Measurements from ENCODE around the gene MARCHF9.

The MARCHF9 gene

DNA sequence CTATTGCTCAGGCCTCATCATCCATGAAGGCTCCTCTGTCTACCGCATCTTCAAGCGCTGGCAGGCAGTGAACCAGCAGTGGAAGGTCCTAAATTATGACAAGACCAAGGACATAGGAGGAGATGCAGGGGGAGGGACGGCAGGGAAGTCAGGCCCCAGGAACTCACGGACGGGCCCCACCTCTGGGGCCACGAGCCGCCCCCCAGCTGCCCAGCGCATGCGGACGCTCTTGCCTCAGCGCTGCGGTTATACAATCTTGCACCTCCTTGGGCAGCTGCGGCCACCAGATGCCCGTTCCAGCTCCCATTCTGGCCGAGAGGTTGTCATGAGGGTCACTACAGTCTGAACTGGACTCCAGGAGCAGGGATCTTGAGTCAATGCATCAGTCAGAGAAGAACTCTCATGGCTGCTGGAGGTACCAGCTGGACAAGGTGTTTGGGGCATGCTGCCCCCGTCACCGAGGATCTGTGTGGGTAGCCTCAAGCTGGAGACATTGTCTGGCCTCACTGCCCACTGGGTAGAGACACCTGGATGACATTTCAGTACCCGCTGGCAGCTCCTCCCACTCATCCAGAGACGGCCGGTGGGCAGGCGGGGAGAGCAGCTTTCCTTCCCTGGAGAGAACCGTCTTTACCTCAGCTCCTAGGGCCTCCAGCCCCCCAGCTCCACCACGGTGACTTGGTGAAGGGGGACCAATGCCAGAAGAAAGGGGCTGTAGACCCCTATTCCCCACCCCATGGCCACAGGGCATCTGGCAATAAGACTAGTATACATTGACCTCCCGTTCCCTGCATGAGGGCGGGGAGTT, 3.9 kb downstream of the MARCHF9 start:
- Histone ChIP-seq H3K9me3 (ENCODE audit: control insufficient read depth, low read length) (no peaks in the 10 kb centered on the region), H3K36me3 (ENCODE audit: control insufficient read depth, insufficient read depth, low read length) (no peaks in the 10 kb centered on the region), H3K4me1 (ENCODE audit: control insufficient read depth, insufficient read depth, low read length, poor library complexity, severe bottlenecking) (peaks cover 8% of the 10 kb centered on the region), H3K4me3 (ENCODE audit: extremely low read depth, insufficient read depth, low read length, poor library complexity, severe bottlenecking) (no peak overlapping the region), H3K27ac (ENCODE audit: low read depth, low read length, severe bottlenecking) (no peak overlapping the region)
- WGBS, 2 experiments (ENCODE audit: insufficient coverage in 2 of 2), result 86 to 91% methylated on average over 17 to 19 of the region's 25 CpGs

DNA sequence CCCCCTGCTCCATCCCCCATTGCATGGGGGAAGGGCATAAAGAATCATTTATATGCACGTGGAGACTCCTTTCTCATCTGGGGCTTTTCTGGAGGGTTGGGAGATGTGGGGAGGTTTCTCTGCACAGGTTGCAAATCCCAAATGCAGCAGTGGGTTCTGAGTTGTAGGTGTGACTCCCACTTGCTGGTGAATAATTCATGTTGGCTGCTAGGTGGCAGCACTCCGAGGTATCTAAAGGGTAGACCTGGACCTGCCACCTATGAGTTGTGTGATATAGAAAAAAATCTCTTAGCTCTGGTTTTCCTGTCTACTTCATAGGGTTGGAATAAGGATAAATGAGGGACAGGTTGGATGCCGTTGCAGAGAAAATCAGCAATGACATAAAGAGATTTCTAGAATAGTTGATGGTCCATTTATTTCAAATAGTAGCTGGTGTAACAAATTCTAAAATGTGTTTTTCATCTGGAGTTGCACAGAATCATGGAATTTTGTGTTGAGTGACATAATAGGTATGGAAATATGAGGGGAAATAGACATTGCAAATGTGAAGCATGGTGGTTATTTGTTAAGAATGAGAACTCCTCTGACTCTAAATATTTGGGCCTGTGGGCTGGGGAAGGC, 4.6 kb downstream of the MARCHF9 start:
- Histone ChIP-seq H3K36me3 (ENCODE audit: control insufficient read depth, insufficient read depth, low read length) (no peaks in the 10 kb centered on the region), H3K9me3 (ENCODE audit: control insufficient read depth, low read length) (no peaks in the 10 kb centered on the region), H3K4me1 (ENCODE audit: control insufficient read depth, insufficient read depth, low read length, poor library complexity, severe bottlenecking) (peaks cover 3% of the 10 kb centered on the region), H3K4me3 (ENCODE audit: extremely low read depth, insufficient read depth, low read length, poor library complexity, severe bottlenecking) (no peak overlapping the region), H3K27ac (ENCODE audit: low read depth, low read length, severe bottlenecking) (no peak overlapping the region)
- 31 to 36% methylated on average over 2 to 3 of the region's 3 CpGs for WGBS, 2 experiments (ENCODE audit: insufficient coverage in 2 of 2)

DNA sequence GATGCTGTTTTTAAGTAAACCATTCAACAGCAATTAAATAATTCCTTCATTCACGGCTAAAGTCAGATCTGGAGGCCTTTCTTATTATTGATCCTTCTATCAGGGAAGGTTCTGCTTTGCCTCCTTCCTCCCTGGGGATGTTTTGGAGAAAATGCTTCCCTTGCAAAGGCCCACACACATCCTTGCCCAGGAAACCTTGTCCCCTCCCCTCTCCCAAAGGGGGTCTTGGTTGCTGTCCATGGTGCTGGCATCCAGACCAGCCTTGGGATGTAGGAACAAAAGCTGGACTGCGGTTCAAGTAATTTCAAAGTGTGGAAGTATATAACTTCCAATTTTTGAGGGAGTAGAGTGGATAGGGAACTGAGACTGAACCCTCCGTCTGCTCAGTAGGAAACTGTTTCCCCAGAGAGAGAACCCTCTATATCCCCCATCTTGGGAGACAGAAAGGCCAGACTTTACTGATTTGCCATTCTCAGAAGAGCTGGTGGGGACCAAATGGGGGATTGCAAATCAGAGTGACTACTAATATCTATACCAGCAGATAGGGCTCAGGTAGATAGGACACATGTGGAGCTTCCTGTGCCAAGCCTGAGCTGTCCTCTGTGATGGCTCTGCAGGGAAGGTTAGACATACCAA, 5.6 kb downstream of the MARCHF9 start:
- no peak overlapping the region for H3K4me3 ChIP-seq (ENCODE audit: extremely low read depth, insufficient read depth, low read length, poor library complexity, severe bottlenecking)
- H3K27ac ChIP-seq (ENCODE audit: low read depth, low read length, severe bottlenecking), result no peak overlapping the region
- 92% methylated on average over 1 of the region's 3 CpGs; no CpG with 5 or more reads in 1 of the 2 experiments for WGBS, 2 experiments (ENCODE audit: insufficient coverage in 2 of 2)
- no peaks in the 10 kb centered on the region for H3K9me3 ChIP-seq (ENCODE audit: control insufficient read depth, low read length)
- H3K36me3 ChIP-seq (ENCODE audit: control insufficient read depth, insufficient read depth, low read length), result no peaks in the 10 kb centered on the region
- peaks cover 3% of the 10 kb centered on the region for H3K4me1 ChIP-seq (ENCODE audit: control insufficient read depth, insufficient read depth, low read length, poor library complexity, severe bottlenecking)

DNA sequence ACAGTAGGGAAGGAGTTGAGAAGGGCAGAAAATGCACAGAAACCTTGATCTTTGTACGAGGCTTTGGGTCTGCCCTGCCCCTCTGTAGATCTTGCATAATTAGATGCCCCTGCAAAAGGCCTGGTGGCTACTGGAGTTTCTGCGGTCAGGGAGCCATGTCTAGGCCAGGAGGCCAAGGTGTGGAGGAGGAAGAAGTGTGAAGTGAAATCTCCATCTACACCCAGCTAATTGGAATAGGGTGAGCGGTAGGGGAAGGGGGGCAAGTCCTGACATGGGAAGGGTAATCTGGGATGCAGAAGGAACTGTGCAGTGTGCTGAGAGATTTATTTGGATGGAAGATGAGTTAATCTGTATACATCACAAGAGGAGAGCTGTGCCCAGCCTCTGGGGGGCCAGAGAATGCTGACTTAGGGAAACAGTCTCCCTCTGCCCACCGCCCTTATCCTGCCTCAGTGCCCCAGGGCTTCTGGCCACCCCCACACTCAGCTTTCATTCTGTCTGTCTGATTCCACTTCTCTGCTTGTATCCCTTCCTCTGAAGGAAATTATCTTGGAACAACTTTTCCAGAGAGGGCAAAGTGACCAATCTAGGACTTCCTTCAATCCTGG, 6.6 kb downstream of the MARCHF9 start:
- Histone ChIP-seq H3K9me3 (ENCODE audit: control insufficient read depth, low read length) (no peaks in the 10 kb centered on the region), H3K4me3 (ENCODE audit: extremely low read depth, insufficient read depth, low read length, poor library complexity, severe bottlenecking) (no peak overlapping the region), H3K4me1 (ENCODE audit: control insufficient read depth, insufficient read depth, low read length, poor library complexity, severe bottlenecking) (peaks cover 7% of the 10 kb centered on the region), H3K36me3 (ENCODE audit: control insufficient read depth, insufficient read depth, low read length) (no peaks in the 10 kb centered on the region), H3K27ac (ENCODE audit: low read depth, low read length, severe bottlenecking) (no peak overlapping the region)
- 80% methylated on average over 3 to 4 of the region's 4 CpGs for WGBS, 2 experiments (ENCODE audit: insufficient coverage in 2 of 2)

DNA sequence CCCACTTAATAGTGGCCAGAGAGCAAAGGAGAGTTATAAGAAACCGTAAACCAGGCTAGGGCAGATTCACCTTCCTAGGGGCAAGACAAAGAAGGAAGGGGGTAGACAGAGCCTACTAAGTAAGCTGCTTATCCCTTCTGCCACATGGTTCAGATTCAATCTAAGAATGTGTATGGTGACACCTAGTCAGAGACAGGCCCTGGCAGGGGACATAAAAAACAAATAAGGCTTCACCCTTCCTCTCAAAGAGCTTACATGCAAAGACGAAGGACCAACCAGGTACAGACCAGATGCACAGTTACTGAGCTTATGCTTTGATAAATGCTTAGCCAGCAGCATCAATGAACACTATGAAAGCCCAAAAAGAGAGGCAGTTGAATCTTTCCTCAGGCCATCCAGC, 7.6 kb downstream of the MARCHF9 start:
- 85 to 93% methylated on average over 2 of the region's 2 CpGs for WGBS, 2 experiments (ENCODE audit: insufficient coverage in 2 of 2)

DNA sequence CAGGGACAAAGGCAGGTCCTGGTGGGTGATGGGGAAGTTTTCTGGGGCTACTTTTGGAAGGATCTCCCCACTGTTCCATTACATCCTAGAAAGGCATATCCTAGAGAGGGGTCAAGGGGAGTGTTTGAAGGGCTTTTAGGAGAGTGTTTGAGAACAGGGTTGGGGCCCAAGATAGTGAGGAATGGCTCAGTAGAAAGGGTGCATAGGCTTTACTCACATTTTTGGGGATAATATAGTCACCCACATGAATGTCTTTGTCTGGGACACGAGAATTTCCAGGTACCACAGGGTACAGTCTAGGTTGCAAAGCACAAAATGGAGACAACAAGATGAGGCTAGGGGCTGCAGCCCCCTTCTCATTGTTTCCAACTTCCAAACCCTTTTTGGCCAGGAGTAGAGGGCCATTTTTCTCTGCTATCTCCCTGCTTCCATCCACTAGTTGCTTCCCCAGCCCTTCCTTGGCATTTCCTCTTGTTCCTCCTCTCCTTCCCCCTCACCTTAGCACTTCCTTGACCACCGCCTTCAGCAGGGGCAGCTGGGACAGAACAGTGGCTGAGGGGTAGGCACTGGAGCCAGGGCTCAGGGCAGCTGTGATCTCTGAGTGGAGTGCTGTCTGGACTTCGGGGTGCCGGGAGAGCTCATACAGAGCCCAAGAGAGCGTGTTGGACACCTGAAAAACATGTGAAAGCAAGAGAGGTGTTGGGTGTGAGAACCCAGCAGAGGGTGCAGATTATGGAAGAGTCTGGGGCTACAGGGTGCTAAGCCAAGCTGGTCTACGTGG, 9.2 kb downstream of the MARCHF9 start:
- H3K27ac ChIP-seq (ENCODE audit: low read depth, low read length, severe bottlenecking), result no peak overlapping the region
- H3K4me3 ChIP-seq (ENCODE audit: extremely low read depth, insufficient read depth, low read length, poor library complexity, severe bottlenecking), result no peak overlapping the region
- H3K36me3 ChIP-seq (ENCODE audit: control insufficient read depth, insufficient read depth, low read length), result peaks cover 9% of the 10 kb centered on the region
- H3K9me3 ChIP-seq (ENCODE audit: control insufficient read depth, low read length), result no peaks in the 10 kb centered on the region
- WGBS, 2 experiments (ENCODE audit: insufficient coverage in 2 of 2), result 75 to 86% methylated on average over 6 of the region's 6 CpGs
- peaks cover 10% of the 10 kb centered on the region for H3K4me1 ChIP-seq (ENCODE audit: control insufficient read depth, insufficient read depth, low read length, poor library complexity, severe bottlenecking)

More for the DNA sequence above, 7.6 kb downstream of the MARCHF9 start:
- Histone ChIP-seq H3K36me3 (ENCODE audit: control insufficient read depth, insufficient read depth, low read length) (no peaks in the 10 kb centered on the region), H3K27ac (ENCODE audit: low read depth, low read length, severe bottlenecking) (no peak overlapping the region), H3K9me3 (ENCODE audit: control insufficient read depth, low read length) (no peaks in the 10 kb centered on the region), H3K4me1 (ENCODE audit: control insufficient read depth, insufficient read depth, low read length, poor library complexity, severe bottlenecking) (peaks cover 10% of the 10 kb centered on the region), H3K4me3 (ENCODE audit: extremely low read depth, insufficient read depth, low read length, poor library complexity, severe bottlenecking) (no peak overlapping the region)

DNA sequence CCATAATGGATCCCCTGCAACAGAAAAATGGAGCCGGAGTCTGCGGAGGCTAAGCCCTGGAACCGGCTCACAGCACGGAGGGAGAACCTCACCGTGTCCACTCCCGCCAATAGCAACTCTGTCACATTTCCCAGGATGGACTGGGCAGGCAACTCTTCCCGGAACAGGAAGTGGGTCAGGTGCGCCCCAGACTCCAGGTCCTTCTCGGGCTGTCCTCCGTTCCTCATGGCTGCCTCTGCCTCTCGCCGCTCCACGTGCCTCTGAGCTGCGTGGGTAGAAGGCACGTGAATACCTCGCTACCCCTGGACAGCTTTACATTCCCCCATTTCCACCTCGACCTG, 9.7 kb downstream of the MARCHF9 start:
- H3K36me3 ChIP-seq (ENCODE audit: control insufficient read depth, insufficient read depth, low read length), result peaks cover 15% of the 10 kb centered on the region
- H3K4me1 ChIP-seq (ENCODE audit: control insufficient read depth, insufficient read depth, low read length, poor library complexity, severe bottlenecking), result peaks cover 10% of the 10 kb centered on the region
- H3K27ac ChIP-seq (ENCODE audit: low read depth, low read length, severe bottlenecking), result no peak overlapping the region
- no peaks in the 10 kb centered on the region for H3K9me3 ChIP-seq (ENCODE audit: control insufficient read depth, low read length)
- H3K4me3 ChIP-seq (ENCODE audit: extremely low read depth, insufficient read depth, low read length, poor library complexity, severe bottlenecking), result peak overlapping the region; percentile 9
- WGBS, 2 experiments (ENCODE audit: insufficient coverage in 2 of 2), result 23 to 29% methylated on average over 16 of the region's 17 CpGs

DNA sequence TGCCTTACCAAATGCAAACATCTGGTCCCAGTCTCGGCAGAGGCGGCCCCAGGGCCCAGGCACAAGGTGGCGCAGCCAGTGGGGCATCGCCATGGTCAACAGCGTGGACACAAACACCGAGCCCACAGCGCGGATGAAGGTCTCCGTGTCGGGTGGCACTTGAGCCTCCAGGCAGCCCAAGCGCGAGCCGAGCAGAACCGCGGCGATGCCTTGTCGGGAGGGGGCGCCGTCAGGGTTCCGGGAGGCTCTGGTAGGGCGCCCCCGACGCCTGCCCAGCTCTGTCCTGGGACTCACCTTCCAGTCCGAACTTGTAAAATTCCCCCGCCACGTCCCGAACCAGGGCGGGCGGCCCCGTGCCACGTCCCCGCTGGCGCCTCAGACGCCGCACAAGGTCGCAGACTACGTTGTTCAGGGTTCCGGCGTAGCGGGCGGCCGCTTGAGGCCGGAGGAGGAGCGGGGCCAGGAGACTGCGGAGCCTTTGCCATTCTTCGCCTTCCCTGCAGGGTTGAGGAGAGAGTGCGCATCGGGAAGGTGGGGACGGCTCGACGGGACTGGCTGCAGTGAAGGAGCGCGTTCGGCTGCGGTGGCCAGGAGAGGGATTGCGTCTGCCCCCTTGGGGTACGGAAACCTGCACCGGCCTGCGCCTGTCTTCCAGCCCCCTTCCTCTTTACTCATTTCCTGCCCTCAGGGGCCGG, 10.2 kb downstream of the MARCHF9 start:
- Histone ChIP-seq H3K9me3 (ENCODE audit: control insufficient read depth, low read length) (no peaks in the 10 kb centered on the region), H3K4me3 (ENCODE audit: extremely low read depth, insufficient read depth, low read length, poor library complexity, severe bottlenecking) (peak overlapping the region; percentile 9), H3K27ac (ENCODE audit: low read depth, low read length, severe bottlenecking) (no peak overlapping the region), H3K4me1 (ENCODE audit: control insufficient read depth, insufficient read depth, low read length, poor library complexity, severe bottlenecking) (peaks cover 10% of the 10 kb centered on the region), H3K36me3 (ENCODE audit: control insufficient read depth, insufficient read depth, low read length) (peaks cover 18% of the 10 kb centered on the region)
- 1 to 3% methylated on average over 52 to 60 of the region's 60 CpGs for WGBS, 2 experiments (ENCODE audit: insufficient coverage in 2 of 2)

DNA sequence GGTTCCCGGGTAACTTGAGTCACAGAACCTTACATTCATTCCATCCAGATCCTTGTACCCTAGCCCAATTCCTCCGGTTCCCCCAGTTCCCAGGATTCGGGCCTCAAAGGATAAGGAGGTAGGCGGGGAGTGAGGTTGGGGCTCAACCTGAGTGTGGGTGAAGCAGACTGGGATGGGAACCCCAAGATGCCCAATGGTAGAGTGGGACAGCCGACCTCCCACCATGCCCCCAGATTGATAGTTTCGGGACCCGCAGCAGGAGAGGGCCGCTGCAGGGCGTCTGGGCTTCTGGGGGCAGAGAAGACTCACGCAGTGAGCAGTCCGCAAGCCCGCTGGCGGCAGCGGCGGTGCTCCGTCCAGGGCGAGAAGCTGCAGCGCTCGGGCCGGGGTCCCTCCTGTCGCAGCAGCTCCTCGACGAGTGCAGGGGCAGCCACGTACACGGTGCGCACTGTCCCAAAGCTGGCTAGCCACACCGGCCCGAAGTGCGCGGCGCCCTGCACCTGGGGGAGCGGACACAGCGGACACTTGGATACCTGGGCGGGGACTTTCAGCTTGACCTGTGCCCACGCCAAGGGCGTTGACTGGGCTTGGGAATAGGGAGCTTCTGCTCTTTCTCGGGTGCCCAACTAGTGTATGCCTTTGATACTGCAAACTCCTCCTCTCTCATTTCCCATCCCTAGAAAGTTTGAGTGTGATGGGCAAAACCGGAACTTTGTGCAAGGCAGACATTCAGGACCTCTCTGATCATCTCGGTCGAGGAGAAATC, 11.0 kb downstream of the MARCHF9 start:
- Histone ChIP-seq H3K36me3 (ENCODE audit: control insufficient read depth, insufficient read depth, low read length) (peaks cover 23% of the 10 kb centered on the region), H3K9me3 (ENCODE audit: control insufficient read depth, low read length) (no peaks in the 10 kb centered on the region), H3K4me3 (ENCODE audit: extremely low read depth, insufficient read depth, low read length, poor library complexity, severe bottlenecking) (peak overlapping the region; percentile 9), H3K27ac (ENCODE audit: low read depth, low read length, severe bottlenecking) (no peak overlapping the region), H3K4me1 (ENCODE audit: control insufficient read depth, insufficient read depth, low read length, poor library complexity, severe bottlenecking) (peaks cover 10% of the 10 kb centered on the region)
- 3 to 7% methylated on average over 27 to 32 of the region's 40 CpGs for WGBS, 2 experiments (ENCODE audit: insufficient coverage in 2 of 2)

Measured in mesodermal cell (in vitro differentiated cells).